Germinal center (tissue), 1 donor: ENCODE measurements around the gene NEU4.

Experiments used
- DNase-seq: peaks from one replicate; pipeline ENCODE4 v3.0.0; 2012; ENCODE audit warnings: mixed read lengths, low spot score

NEU4 gene

DNA sequence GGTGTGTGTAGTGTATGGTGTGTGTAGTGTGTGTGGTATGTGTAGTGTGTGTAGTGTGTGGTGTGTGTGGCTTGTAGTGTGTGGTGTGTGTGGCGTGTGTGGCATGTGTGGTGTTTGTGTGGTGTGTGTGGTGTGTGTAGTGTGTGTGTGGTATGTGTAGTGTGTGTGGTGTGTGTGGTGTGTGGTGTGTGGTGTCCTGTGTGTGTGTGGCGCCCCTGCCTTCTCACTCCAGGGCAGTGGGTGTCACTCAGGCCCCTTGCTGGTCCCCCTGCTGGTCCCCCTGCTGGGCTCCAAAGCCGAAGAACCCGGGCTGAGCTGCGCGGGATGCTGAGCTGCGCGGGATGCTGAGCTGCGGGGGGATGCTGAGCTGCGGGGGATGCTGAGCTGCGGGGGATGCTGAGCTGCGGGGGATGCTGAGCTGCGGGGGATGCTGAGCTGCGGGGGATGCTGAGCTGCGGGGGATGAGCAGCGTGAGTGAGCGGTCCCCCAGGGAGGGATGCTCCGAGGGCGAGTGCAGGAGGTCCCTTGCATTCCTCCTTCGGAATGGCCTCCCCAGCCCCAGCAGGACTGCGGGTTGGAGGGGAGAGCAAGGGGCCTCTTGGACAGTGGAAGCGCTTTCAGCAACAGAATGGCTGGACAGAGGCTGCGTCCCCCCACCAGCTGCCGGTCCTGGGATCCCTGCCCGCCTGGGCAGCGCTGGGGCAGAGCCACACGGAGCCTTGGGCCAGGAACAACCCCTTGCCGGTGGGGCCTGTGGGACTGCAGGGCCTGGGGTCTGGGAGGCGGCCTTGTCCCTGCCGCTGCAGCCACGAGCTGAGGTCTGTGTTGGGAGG is 57.2 kb downstream of the NEU4 start:
- no peak for DNase-seq
